NAMALWA (cell line): ENCODE results near the gene SPATA7.
A peak's percentile ranks its signal among the peaks of the same experiment; 100 is the strongest.
"Not testable (repeated sequence)": the region's sequence is repeated elsewhere in the genome, so short reads cannot be mapped to it uniquely, and the experiment has no call there.

Experiments
- DNase-seq: peaks from one replicate; pipeline ENCODE4 v3.0.0-alpha.2; 2015; ENCODE audit warnings: low spot score

Gene SPATA7

GRCh38 chr14:88385212-88386101, at the start of gene SPATA7:
TSS of gene SPATA7 (plus strand) at chr14:88385657. CDS start at chr14:88385819, 162 bp downstream.
- DNase-seq = peak; percentile 87

GRCh38 chr14:88340357-88340756, 45.1 kb upstream of the SPATA7 start:
- no peak for DNase-seq

GRCh38 chr14:88342980-88343379, 42.5 kb upstream of the SPATA7 start:
- DNase-seq = no peak

- no peak for DNase-seq
Measured at GRCh38 chr14:88346048-88346639, 39.3 kb upstream of the SPATA7 start.

GRCh38 chr14:88348546-88348945, 36.9 kb upstream of the SPATA7 start:
- DNase-seq = no peak

GRCh38 chr14:88351966-88352691, 33.3 kb upstream of the SPATA7 start:
- DNase-seq = no peak

GRCh38 chr14:88352698-88353097, 32.8 kb upstream of the SPATA7 start:
- no peak for DNase-seq

- no peak for DNase-seq
Measured at GRCh38 chr14:88354358-88354757, 31.1 kb upstream of the SPATA7 start.

GRCh38 chr14:88359500-88359899, 26.0 kb upstream of the SPATA7 start:
- DNase-seq = no peak

- no peak for DNase-seq
Measured at GRCh38 chr14:88363644-88364043, 21.8 kb upstream of the SPATA7 start.

GRCh38 chr14:88364710-88365413, 20.6 kb upstream of the SPATA7 start:
- DNase-seq = no peak

GRCh38 chr14:88369496-88369895, 16.0 kb upstream of the SPATA7 start:
- DNase-seq = no peak

- DNase-seq = no peak
Measured at GRCh38 chr14:88379706-88380343, 5.6 kb upstream of the SPATA7 start.

- DNase-seq = peak; percentile 9
Measured at GRCh38 chr14:88380405-88380804, 5.1 kb upstream of the SPATA7 start.

- not testable (repeated sequence) for DNase-seq
Measured at GRCh38 chr14:88381634-88382033, 3.8 kb upstream of the SPATA7 start.

GRCh38 chr14:88384718-88385117, 739 bp upstream of the SPATA7 start:
- DNase-seq = peak; percentile 9

GRCh38 chr14:88386256-88386794, 868 bp downstream of the SPATA7 start:
- peak; percentile 5 for DNase-seq

- no peak for DNase-seq
Measured at GRCh38 chr14:88388741-88389282, 3.4 kb downstream of the SPATA7 start.

- DNase-seq = no peak
Measured at GRCh38 chr14:88392609-88393008, 7.2 kb downstream of the SPATA7 start.

GRCh38 chr14:88411039-88411438, 25.6 kb downstream of the SPATA7 start:
- DNase-seq = no peak

GRCh38 chr14:88417594-88417993, 32.1 kb downstream of the SPATA7 start:
- no peak for DNase-seq
